HepG2 (cell line): Measurements from ENCODE around the gene CCDC148. TPM values are rescaled to one million over a fixed set of nuclear protein-coding genes. Genes with fewer than 3 reads are reported as not detected.

ENCODE experiments used
- AHR ChIP-seq: IDR thresholded peaks from 2 replicates; pipeline ENCODE4 v1.6.1; 2018; ENCODE audit warnings: missing genetic modification reagents, missing compliant biosample characterization
- FOSL2 ChIP-seq: sonication (generic); formaldehyde crosslinking; IDR thresholded peaks from 2 replicates; pipeline ENCODE4 v1.4.0; 2020; ENCODE audit warnings: missing genetic modification reagents
- FOXA1 ChIP-seq, 2 experiments: fragments of 450-650 bp in 1 of 2; sonication (generic) in 1 of 2; formaldehyde crosslinking in 1 of 2; IDR thresholded peaks; 2 replicates each; pipeline versions ENCODE4 v1.4.0 to v1.6.1; 2016 to 2020; ENCODE audit warnings: missing genetic modification reagents in 1 of 2
- GTF2F1 ChIP-seq: fragments of 150-350 bp; IDR thresholded peaks from 2 replicates; pipeline ENCODE4 v1.6.1; 2014; ENCODE audit warnings: low read length
- KDM6A ChIP-seq: IDR thresholded peaks from 2 replicates; pipeline ENCODE4 v1.6.1; 2016; ENCODE audit warnings: low read depth
- KLF12 ChIP-seq: sonication (generic); formaldehyde crosslinking; IDR thresholded peaks from 2 replicates; pipeline ENCODE4 v1.4.0; 2020; ENCODE audit warnings: missing genetic modification reagents, borderline replicate concordance
- PHB2 ChIP-seq: fragments of 450-650 bp; IDR thresholded peaks from 2 replicates; pipeline ENCODE4 v1.6.1; 2018; ENCODE audit not compliant: partially characterized antibody
- PHF5A ChIP-seq: IDR thresholded peaks from one replicate; pipeline ENCODE4 v1.6.1; 2018; ENCODE audit warnings: low read depth, missing genetic modification reagents; ENCODE audit not compliant: unreplicated experiment
- SMAD1 ChIP-seq: sonication (generic); formaldehyde crosslinking; IDR thresholded peaks from 2 replicates; pipeline ENCODE4 v1.4.0; 2020; ENCODE audit warnings: missing genetic modification reagents, low read depth, mild to moderate bottlenecking, borderline replicate concordance
- SRSF1 ChIP-seq: fragments of 200-400 bp; formaldehyde crosslinking; optimal IDR thresholded peaks from 2 replicates; pipeline ENCODE3; 2017; ENCODE audit warnings: mild to moderate bottlenecking, low read depth, low read length, moderate library complexity
- TRIM24 ChIP-seq: sonication (generic); formaldehyde crosslinking; IDR thresholded peaks from 2 replicates; pipeline ENCODE4 v1.8.0; 2022; ENCODE audit warnings: mild to moderate bottlenecking, missing genetic modification reagents
- XRCC5 ChIP-seq: fragments of 200-400 bp; formaldehyde crosslinking; optimal IDR thresholded peaks from 2 replicates; pipeline ENCODE3; 2017; ENCODE audit warnings: mild to moderate bottlenecking, low read length
- ZNF101 ChIP-seq: sonication (generic); formaldehyde crosslinking; IDR thresholded peaks from 2 replicates; pipeline ENCODE4 v1.4.0; 2020; ENCODE audit warnings: mild to moderate bottlenecking, low read depth, missing genetic modification reagents, borderline replicate concordance
- ZNF274 ChIP-seq: sonication (generic); formaldehyde crosslinking; IDR thresholded peaks from 2 replicates; pipeline ENCODE4 v1.5.1; 2020; ENCODE audit warnings: mild to moderate bottlenecking, missing genetic modification reagents
- ZNF383 ChIP-seq: sonication (generic); formaldehyde crosslinking; IDR thresholded peaks from 2 replicates; pipeline ENCODE4 v1.4.0; 2020; ENCODE audit warnings: missing genetic modification reagents, mild to moderate bottlenecking, borderline replicate concordance
- ZNF607 ChIP-seq: sonication (generic); formaldehyde crosslinking; IDR thresholded peaks from 2 replicates; pipeline ENCODE4 v1.5.1; 2020; ENCODE audit warnings: missing genetic modification reagents, mild to moderate bottlenecking, borderline replicate concordance
- polyA plus RNA-seq, 8 experiments: library from polyadenylated mRNA; depleted of rRNA in 3 of 8; stranded (reverse) in 7 of 8; unstranded in 1 of 8; fragments of >200 nt; fragmentation: Illumina TruSeq in 4 of 8; extraction: Trizol in 4 of 8; gene quantifications; 2 replicates each; pipeline versions ENCODE4 v1.2.1 to v1.2.3, GENCODE V29; 2011 to 2016; ENCODE audit warnings: low read depth in 4 of 8, missing spikeins in 1 of 8, mixed read lengths in 1 of 8; ENCODE audit not compliant: insufficient read depth in 1 of 8
- total RNA-seq, 5 experiments: library from RNA; depleted of rRNA; stranded (reverse); fragments of >200 nt; fragmentation: Illumina TruSeq; extraction: Trizol; gene quantifications; 2 replicates each; pipeline ENCODE4 v1.2.3, GENCODE V29; 2016; ENCODE audit warnings: low read depth in 1 of 5
- TF ChIP-seq, protein P1 (sequence below): sonication (generic); formaldehyde crosslinking; IDR thresholded peaks from 2 replicates; pipeline ENCODE4 v1.8.0; 2023; ENCODE audit warnings: mild to moderate bottlenecking, missing genetic modification reagents
- TF ChIP-seq, protein P2 (sequence below): sonication (generic); formaldehyde crosslinking; IDR thresholded peaks from 2 replicates; pipeline ENCODE4 v1.8.1; 2023; ENCODE audit warnings: mild to moderate bottlenecking, inconsistent platforms, moderate library complexity, missing genetic modification reagents, borderline replicate concordance
- TF ChIP-seq, protein P3 (sequence below): IDR thresholded peaks from 2 replicates; pipeline ENCODE4 v1.6.1; 2016; ENCODE audit warnings: low read depth, borderline replicate concordance
- TF ChIP-seq, protein P4 (sequence below): sonication (generic); formaldehyde crosslinking; IDR thresholded peaks from 2 replicates; pipeline ENCODE4 v1.4.0; 2020; ENCODE audit warnings: missing genetic modification reagents
- TF ChIP-seq, protein P5 (sequence below): sonication (generic); formaldehyde crosslinking; IDR thresholded peaks from 2 replicates; pipeline ENCODE4 v1.5.0; 2020; ENCODE audit warnings: mild to moderate bottlenecking, missing genetic modification reagents
- TF ChIP-seq, protein P6 (sequence below): IDR thresholded peaks from 2 replicates; pipeline ENCODE4 v1.6.1; 2016; ENCODE audit warnings: low read depth

The CCDC148 gene
- total and polyA plus RNA-seq, 2 of the 13 experiments (the other 11 are each of a cell fraction or from before 2014, with no cell fraction given) = 0.30 to 0.49 TPM

DNA sequence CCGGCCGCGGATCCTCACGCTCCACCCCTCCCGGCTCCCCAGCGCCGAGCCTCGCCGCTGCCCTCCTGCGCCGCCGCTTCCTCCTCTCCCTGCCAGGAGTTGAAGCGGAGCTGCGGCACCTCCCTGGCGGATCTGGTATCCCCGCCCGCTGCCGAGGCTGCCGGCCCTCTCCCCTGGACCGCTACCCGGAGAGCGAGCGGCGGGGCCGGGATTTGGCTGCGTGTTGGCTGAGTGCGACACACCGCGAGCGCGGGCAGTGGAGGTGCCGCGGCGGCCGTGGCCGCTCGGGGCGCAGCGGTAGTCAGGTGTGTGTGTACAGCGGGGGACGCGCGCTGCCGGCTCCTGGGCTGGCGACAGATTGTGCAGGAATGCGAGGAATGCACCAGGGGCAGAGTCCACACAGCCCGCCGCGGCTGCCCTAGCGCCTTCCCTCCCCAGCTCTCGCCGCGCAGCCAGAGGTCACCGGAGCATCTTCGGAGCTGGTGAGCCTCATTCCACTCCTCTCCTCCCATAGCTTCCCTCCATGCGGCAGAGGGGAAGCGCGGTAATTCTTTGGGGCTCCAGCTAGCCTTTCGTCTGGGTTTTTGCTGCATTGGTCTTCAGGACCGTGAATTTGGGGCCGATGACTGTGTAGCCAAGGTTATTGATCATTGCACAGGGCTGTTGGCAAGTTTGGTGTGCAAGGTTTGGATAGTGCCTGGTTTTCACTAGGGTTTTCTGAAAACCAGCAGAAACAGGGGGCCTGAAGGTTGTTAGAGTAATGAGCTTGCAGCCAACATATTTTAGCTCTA is 1.5 kb upstream of the CCDC148 start (continued):
- TF ChIP-seq PHF5A (peak; percentile 70), PHB2 (no peak), KDM6A (CRISPR knock-in tag) (peak; percentile 82), ZNF607 (peak; percentile 93), FOXA1 (IDR thresholded peaks at IDR 0.05) (no peak), FOXA1 (CRISPR knock-in tag; IDR thresholded peaks at IDR 0.05) (peak; percentile 97), ZNF383 (no peak), GTF2F1 (0 out of 2 replicates have a peak, but pooled peaks have one; percentile 34), KLF12 (CRISPR knock-in tag) (peak; percentile 22; the same call in 1 of the 2 replicates), SMAD1 (CRISPR knock-in tag) (peak; percentile 99; the same call in 1 of the 2 replicates), AHR (CRISPR knock-in tag) (peak; percentile 74), SRSF1 (peak; percentile 47), ZNF274 (CRISPR knock-in tag) (no peak), ZNF101 (CRISPR knock-in tag) (peak; percentile 96; the same call in 1 of the 2 replicates), FOSL2 (CRISPR knock-in tag) (peak; percentile 90), TRIM24 (CRISPR knock-in tag) (peak; percentile 73; the same call in 1 of the 2 replicates), XRCC5 (peak; percentile 94)
- TF ChIP-seq, protein P1, sequence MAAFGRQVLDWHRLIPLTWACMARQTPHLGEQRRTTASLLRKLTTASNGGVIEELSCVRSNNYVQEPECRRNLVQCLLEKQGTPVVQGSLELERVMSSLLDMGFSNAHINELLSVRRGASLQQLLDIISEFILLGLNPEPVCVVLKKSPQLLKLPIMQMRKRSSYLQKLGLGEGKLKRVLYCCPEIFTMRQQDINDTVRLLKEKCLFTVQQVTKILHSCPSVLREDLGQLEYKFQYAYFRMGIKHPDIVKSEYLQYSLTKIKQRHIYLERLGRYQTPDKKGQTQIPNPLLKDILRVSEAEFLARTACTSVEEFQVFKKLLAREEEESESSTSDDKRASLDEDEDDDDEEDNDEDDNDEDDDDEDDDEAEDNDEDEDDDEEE (CRISPR knock-in tag) = no peak
- TF ChIP-seq, protein P2, sequence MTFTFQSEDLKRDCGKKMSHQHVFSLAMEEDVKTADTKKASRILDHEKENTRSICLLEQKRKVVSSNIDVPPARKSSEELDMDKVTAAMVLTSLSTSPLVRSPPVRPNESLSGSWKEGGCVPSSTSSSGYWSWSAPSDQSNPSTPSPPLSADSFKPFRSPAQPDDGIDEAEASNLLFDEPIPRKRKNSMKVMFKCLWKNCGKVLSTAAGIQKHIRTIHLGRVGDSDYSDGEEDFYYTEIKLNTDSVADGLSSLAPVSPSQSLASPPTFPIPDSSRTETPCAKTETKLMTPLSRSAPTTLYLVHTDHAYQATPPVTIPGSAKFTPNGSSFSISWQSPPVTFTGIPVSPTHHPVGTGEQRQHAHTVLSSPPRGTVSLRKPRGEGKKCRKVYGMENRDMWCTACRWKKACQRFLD = peak; percentile 98
- TF ChIP-seq, protein P3, sequence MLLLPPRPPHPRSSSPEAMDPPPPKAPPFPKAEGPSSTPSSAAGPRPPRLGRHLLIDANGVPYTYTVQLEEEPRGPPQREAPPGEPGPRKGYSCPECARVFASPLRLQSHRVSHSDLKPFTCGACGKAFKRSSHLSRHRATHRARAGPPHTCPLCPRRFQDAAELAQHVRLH (CRISPR knock-in tag) = peak; percentile 95
- TF ChIP-seq, protein P4, sequence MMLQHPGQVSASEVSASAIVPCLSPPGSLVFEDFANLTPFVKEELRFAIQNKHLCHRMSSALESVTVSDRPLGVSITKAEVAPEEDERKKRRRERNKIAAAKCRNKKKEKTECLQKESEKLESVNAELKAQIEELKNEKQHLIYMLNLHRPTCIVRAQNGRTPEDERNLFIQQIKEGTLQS (CRISPR knock-in tag) = peak; percentile 66
- TF ChIP-seq, protein P5, sequence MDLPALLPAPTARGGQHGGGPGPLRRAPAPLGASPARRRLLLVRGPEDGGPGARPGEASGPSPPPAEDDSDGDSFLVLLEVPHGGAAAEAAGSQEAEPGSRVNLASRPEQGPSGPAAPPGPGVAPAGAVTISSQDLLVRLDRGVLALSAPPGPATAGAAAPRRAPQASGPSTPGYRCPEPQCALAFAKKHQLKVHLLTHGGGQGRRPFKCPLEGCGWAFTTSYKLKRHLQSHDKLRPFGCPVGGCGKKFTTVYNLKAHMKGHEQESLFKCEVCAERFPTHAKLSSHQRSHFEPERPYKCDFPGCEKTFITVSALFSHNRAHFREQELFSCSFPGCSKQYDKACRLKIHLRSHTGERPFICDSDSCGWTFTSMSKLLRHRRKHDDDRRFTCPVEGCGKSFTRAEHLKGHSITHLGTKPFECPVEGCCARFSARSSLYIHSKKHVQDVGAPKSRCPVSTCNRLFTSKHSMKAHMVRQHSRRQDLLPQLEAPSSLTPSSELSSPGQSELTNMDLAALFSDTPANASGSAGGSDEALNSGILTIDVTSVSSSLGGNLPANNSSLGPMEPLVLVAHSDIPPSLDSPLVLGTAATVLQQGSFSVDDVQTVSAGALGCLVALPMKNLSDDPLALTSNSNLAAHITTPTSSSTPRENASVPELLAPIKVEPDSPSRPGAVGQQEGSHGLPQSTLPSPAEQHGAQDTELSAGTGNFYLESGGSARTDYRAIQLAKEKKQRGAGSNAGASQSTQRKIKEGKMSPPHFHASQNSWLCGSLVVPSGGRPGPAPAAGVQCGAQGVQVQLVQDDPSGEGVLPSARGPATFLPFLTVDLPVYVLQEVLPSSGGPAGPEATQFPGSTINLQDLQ = no peak
- TF ChIP-seq, protein P6, sequence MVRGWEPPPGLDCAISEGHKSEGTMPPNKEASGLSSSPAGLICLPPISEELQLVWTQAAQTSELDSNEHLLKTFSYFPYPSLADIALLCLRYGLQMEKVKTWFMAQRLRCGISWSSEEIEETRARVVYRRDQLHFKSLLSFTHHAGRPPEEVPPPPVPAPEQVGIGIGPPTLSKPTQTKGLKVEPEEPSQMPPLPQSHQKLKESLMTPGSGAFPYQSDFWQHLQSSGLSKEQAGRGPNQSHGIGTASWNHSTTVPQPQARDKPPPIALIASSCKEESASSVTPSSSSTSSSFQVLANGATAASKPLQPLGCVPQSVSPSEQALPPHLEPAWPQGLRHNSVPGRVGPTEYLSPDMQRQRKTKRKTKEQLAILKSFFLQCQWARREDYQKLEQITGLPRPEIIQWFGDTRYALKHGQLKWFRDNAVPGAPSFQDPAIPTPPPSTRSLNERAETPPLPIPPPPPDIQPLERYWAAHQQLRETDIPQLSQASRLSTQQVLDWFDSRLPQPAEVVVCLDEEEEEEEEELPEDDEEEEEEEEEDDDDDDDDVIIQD (CRISPR knock-in tag) = peak; percentile 93
